Activated CD8-positive, alpha-beta T cell treated with anti-CD3 and anti-CD28 coated beads, Interleukin-2, amount 10 ng/mL, durations not matched to agents 7 days and 5 days (primary cell): ENCODE results near the gene HTT. TPM values are rescaled to one million over a fixed set of nuclear protein-coding genes. Genes with fewer than 3 reads are reported as not detected.

Experiments
- ATAC-seq: fragments of 150-1000 bp; cut with Tn5 transposase; one replicate; pipeline ENCODE4 v1.10.0; 2021; ENCODE audit warnings: moderate library complexity
- CTCF ChIA-PET: fragments of 350-600 bp; sonication (Branson Sonifier 250); formaldehyde crosslinking; loops from one replicate; lab custom pipeline; 2021; ENCODE audit warnings: antibody characterized with exemption; lab: Charles Lee
- POLR2A ChIA-PET: fragments of 350-600 bp; sonication (Branson Sonifier 250); formaldehyde crosslinking; loops from one replicate; lab custom pipeline; 2021; ENCODE audit warnings: antibody characterized with exemption; lab: Charles Lee
- DNase-seq: peaks from one replicate; pipeline ENCODE4 v3.0.0-alpha.2; 2020
- H3K27ac Mint-ChIP-seq: one replicate; pipeline ENCODE4 v1.8.0; 2021; ENCODE audit warnings: mild to moderate bottlenecking, mixed read lengths
- H3K27me3 Mint-ChIP-seq: one replicate; pipeline ENCODE4 v1.8.0; 2021; ENCODE audit warnings: low read depth, mixed read lengths
- H3K36me3 Mint-ChIP-seq: one replicate; pipeline ENCODE4 v1.8.0; 2021; ENCODE audit warnings: low read depth, mixed read lengths
- H3K4me1 Mint-ChIP-seq: one replicate; pipeline ENCODE4 v1.8.0; 2021; ENCODE audit warnings: low read depth, mixed read lengths
- H3K4me3 Mint-ChIP-seq: one replicate; pipeline ENCODE4 v1.8.0; 2021; ENCODE audit warnings: mild to moderate bottlenecking, mixed read lengths
- H3K9me3 Mint-ChIP-seq: one replicate; pipeline ENCODE4 v1.8.0; 2022; ENCODE audit warnings: mixed read lengths; ENCODE audit not compliant: insufficient read depth
- total RNA-seq, 2 experiments: library from RNA; stranded (reverse); gene quantifications; one replicate each; pipeline ENCODE4 v1.2.3, GENCODE V29; 2021

HTT gene
- total RNA-seq, 2 experiments from 2014 or later: 51.2 to 58.0 TPM

- no peaks in the 10 kb centered on the region for H3K9me3 Mint-ChIP-seq
- H3K27ac Mint-ChIP-seq: no peak overlapping the region
- H3K4me3 Mint-ChIP-seq: no peak overlapping the region
- no peaks in the 10 kb centered on the region for H3K27me3 Mint-ChIP-seq
- POLR2A ChIA-PET: interaction anchor here (0.6 kb wide), 1 partner anchor 34 kb away, joined by 6 read pairs; no protein-coding TSS in a partner anchor
- CTCF ChIA-PET: interaction anchor here (0.6 kb wide), 1 partner anchor 646 kb away, joined by 3 read pairs; no protein-coding TSS in a partner anchor
- peaks cover 27% of the 10 kb centered on the region for H3K36me3 Mint-ChIP-seq
- no peaks in the 10 kb centered on the region for H3K4me1 Mint-ChIP-seq
- ATAC-seq (no peak), DNase-seq (no peak)
These were observed 161.9 kb downstream of the HTT start for GRCh38 chr4:3236326-3236878.

GRCh38 chr4:3237266-3237665 lies 162.8 kb downstream of the HTT start:
- ChIA-PET POLR2A (interaction anchor here (0.6 kb wide), 1 partner anchor 35 kb away, joined by 6 read pairs; no protein-coding TSS in a partner anchor), CTCF (no interaction called here)

DNA sequence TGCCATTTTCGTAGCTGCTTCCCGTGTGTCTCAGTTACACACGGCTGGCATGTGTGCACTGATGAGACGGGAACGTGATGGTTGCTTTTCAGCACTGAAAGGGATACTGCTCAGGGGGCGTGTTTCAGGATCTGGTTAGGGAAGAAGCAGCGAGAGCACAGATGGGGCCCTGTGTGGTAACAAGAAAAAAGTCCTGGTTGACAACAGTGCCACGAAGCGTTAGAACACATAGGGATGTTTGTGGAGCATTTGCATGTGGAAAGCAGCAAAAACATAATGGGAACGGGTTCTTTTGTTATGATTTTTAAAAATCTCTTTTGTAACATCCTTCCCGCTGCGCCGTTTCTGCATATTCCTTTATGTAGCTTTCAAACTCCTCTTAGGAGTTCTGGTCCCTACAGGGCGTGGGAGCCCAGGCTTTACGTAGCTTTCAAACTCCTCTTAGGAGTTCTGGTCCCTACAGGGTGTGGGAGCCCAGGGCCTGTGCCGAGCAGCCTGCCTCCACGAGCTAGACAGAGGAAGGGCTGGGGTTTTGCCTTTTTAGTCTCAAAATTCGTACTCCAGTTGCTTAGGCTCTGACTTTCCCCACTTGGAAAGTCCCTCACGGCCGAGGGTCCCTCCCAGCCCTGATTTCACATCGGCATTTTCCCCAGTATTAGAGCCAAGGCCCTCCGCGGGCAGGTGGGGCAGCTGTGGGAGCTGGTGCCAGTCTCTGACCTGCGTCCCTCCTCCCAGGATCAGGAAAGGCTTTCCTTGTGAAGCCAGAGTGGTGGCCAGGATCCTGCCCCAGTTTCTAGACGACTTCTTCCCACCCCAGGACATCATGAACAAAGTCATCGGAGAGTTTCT lies 163.5 kb downstream of the HTT start:
- ChIA-PET POLR2A (no interaction called here), CTCF (interaction anchor here (0.9 kb wide), 1 partner anchor 243 kb away, joined by 3 read pairs; no protein-coding TSS in a partner anchor)
- no peak for DNase-seq
- peaks cover 9% of the 10 kb centered on the region for H3K4me1 Mint-ChIP-seq
- H3K9me3 Mint-ChIP-seq: no peaks in the 10 kb centered on the region
- H3K4me3 Mint-ChIP-seq: no peak overlapping the region
- peaks cover 21% of the 10 kb centered on the region for H3K36me3 Mint-ChIP-seq
- ATAC-seq: no peak
- no peak overlapping the region for H3K27ac Mint-ChIP-seq
- H3K27me3 Mint-ChIP-seq: no peaks in the 10 kb centered on the region

More at GRCh38 chr4:3237266-3237665, 162.8 kb downstream of the HTT start:
- DNase-seq (no peak), ATAC-seq (no peak)
- peaks cover 24% of the 10 kb centered on the region for H3K36me3 Mint-ChIP-seq
- no peak overlapping the region for H3K4me3 Mint-ChIP-seq
- no peaks in the 10 kb centered on the region for H3K9me3 Mint-ChIP-seq
- H3K4me1 Mint-ChIP-seq: peaks cover 2% of the 10 kb centered on the region
- H3K27ac Mint-ChIP-seq: no peak overlapping the region
- no peaks in the 10 kb centered on the region for H3K27me3 Mint-ChIP-seq

- Mint-ChIP-seq H3K27me3 (no peaks in the 10 kb centered on the region), H3K4me3 (no peak overlapping the region), H3K27ac (no peak overlapping the region), H3K36me3 (peaks cover 18% of the 10 kb centered on the region), H3K9me3 (no peaks in the 10 kb centered on the region), H3K4me1 (peaks cover 17% of the 10 kb centered on the region)
- DNase-seq: no peak
- ChIA-PET CTCF (interaction anchor here (0.9 kb wide), 1 partner anchor 242 kb away, joined by 3 read pairs; no protein-coding TSS in a partner anchor), POLR2A (no interaction called here)
- no peak for ATAC-seq
These were observed 164.2 kb downstream of the HTT start for GRCh38 chr4:3238721-3239120.

GRCh38 chr4:3239303-3239702 lies 164.8 kb downstream of the HTT start:
- Mint-ChIP-seq H3K36me3 (peaks cover 15% of the 10 kb centered on the region), H3K4me3 (no peak overlapping the region), H3K9me3 (no peaks in the 10 kb centered on the region), H3K27ac (no peak overlapping the region), H3K4me1 (peaks cover 18% of the 10 kb centered on the region), H3K27me3 (no peaks in the 10 kb centered on the region)
- CTCF ChIA-PET: no interaction called here
- POLR2A ChIA-PET: no interaction called here
- no peak for DNase-seq
- no peak for ATAC-seq

GRCh38 chr4:3239998-3240920 lies 165.8 kb downstream of the HTT start:
- ChIA-PET CTCF (no interaction called here), POLR2A (no interaction called here)
- Mint-ChIP-seq H3K4me1 (peaks cover 18% of the 10 kb centered on the region), H3K9me3 (no peaks in the 10 kb centered on the region), H3K27me3 (no peaks in the 10 kb centered on the region), H3K27ac (peak overlapping the region; percentile 43), H3K36me3 (peaks cover 15% of the 10 kb centered on the region), H3K4me3 (no peak overlapping the region)
- DNase-seq (no peak), ATAC-seq (no peak)

DNA sequence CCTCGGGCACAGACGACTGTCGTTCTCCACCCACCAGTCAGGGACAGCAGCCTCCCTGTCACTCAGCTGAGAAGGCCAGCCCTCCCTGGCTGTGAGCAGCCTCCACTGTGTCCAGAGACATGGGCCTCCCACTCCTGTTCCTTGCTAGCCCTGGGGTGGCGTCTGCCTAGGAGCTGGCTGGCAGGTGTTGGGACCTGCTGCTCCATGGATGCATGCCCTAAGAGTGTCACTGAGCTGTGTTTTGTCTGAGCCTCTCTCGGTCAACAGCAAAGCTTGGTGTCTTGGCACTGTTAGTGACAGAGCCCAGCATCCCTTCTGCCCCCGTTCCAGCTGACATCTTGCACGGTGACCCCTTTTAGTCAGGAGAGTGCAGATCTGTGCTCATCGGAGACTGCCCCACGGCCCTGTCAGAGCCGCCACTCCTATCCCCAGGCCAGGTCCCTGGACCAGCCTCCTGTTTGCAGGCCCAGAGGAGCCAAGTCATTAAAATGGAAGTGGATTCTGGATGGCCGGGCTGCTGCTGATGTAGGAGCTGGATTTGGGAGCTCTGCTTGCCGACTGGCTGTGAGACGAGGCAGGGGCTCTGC lies 166.5 kb downstream of the HTT start:
- ATAC-seq (no peak), DNase-seq (no peak)
- ChIA-PET CTCF (no interaction called here), POLR2A (no interaction called here)
- H3K9me3 Mint-ChIP-seq: no peaks in the 10 kb centered on the region
- H3K4me3 Mint-ChIP-seq: no peak overlapping the region
- peaks cover 18% of the 10 kb centered on the region for H3K4me1 Mint-ChIP-seq
- H3K27me3 Mint-ChIP-seq: no peaks in the 10 kb centered on the region
- H3K27ac Mint-ChIP-seq: peak overlapping the region; percentile 11
- H3K36me3 Mint-ChIP-seq: peaks cover 15% of the 10 kb centered on the region

GRCh38 chr4:3241898-3242524 lies 167.5 kb downstream of the HTT start:
- no peak overlapping the region for H3K4me3 Mint-ChIP-seq
- no peaks in the 10 kb centered on the region for H3K27me3 Mint-ChIP-seq
- H3K9me3 Mint-ChIP-seq: no peaks in the 10 kb centered on the region
- ChIA-PET CTCF (no interaction called here), POLR2A (no interaction called here)
- DNase-seq (no peak), ATAC-seq (no peak)
- H3K36me3 Mint-ChIP-seq: peaks cover 15% of the 10 kb centered on the region
- peaks cover 20% of the 10 kb centered on the region for H3K4me1 Mint-ChIP-seq
- no peak overlapping the region for H3K27ac Mint-ChIP-seq

- CTCF ChIA-PET: interaction anchor here (4.5 kb wide), 1 partner anchor 50 kb away, joined by 24 read pairs; no protein-coding TSS in a partner anchor
- Mint-ChIP-seq H3K36me3 (peaks cover 13% of the 10 kb centered on the region), H3K4me1 (peaks cover 20% of the 10 kb centered on the region), H3K27me3 (no peaks in the 10 kb centered on the region), H3K4me3 (no peak overlapping the region), H3K27ac (peak overlapping the region; percentile 68), H3K9me3 (no peaks in the 10 kb centered on the region)
- POLR2A ChIA-PET: no interaction called here
- ATAC-seq (peak; percentile 29), DNase-seq (peak; percentile 37)
These were observed 168.8 kb downstream of the HTT start for GRCh38 chr4:3243136-3243780.

- DNase-seq (no peak), ATAC-seq (no peak)
- Mint-ChIP-seq H3K4me3 (no peak overlapping the region), H3K36me3 (peaks cover 8% of the 10 kb centered on the region), H3K4me1 (peaks cover 20% of the 10 kb centered on the region), H3K27me3 (no peaks in the 10 kb centered on the region), H3K27ac (no peak overlapping the region), H3K9me3 (no peaks in the 10 kb centered on the region)
- ChIA-PET POLR2A (no interaction called here), CTCF (interaction anchor here (4.5 kb wide), 1 partner anchor 51 kb away, joined by 24 read pairs; no protein-coding TSS in a partner anchor)
These were observed 169.5 kb downstream of the HTT start for GRCh38 chr4:3244002-3244401.
